HepG2 (cell line): Measurements from ENCODE around the gene GOLT1A. TPM values are rescaled to one million over a fixed set of nuclear protein-coding genes. Genes with fewer than 3 reads are reported as not detected.
A peak's percentile ranks its signal among the peaks of the same experiment; 100 is the strongest.

Source experiments
- BCL6 ChIP-seq: IDR thresholded peaks from 2 replicates; pipeline ENCODE4 v1.6.1; 2016; ENCODE audit warnings: missing genetic modification reagents, missing compliant biosample characterization
- FOXA3 ChIP-seq: IDR thresholded peaks from 2 replicates; pipeline ENCODE4 v1.6.1; 2016; ENCODE audit warnings: missing genetic modification reagents, missing compliant biosample characterization
- MAFF ChIP-seq: IDR thresholded peaks from 2 replicates; pipeline ENCODE4 v1.6.1; 2011; ENCODE audit warnings: low read depth, low read length, improper control_type of control experiment
- MBNL3 ChIP-seq: fragments of 250-450 bp; sonication (Bioruptor Pico); conservative IDR thresholded peaks from 2 replicates; pipeline ENCODE4 v1.8.0; 2022; ENCODE audit warnings: mild to moderate bottlenecking, inconsistent platforms
- MED1 ChIP-seq: sonication (generic); formaldehyde crosslinking; IDR thresholded peaks from 2 replicates; pipeline ENCODE4 v1.4.0; 2020; ENCODE audit warnings: missing genetic modification reagents
- NCOR1 ChIP-seq: fragments of 200-600 bp; sonication (generic); IDR thresholded peaks from 2 replicates; pipeline ENCODE4 v1.7.0; 2017; ENCODE audit warnings: antibody characterized with exemption, low read length, borderline replicate concordance
- TCF7 ChIP-seq: sonication (generic); IDR thresholded peaks from 2 replicates; pipeline ENCODE4 v1.6.1; 2016; ENCODE audit warnings: antibody characterized with exemption, low read depth
- WIZ ChIP-seq: sonication (generic); formaldehyde crosslinking; IDR thresholded peaks from 2 replicates; pipeline ENCODE4 v1.5.1; 2020; ENCODE audit warnings: mild to moderate bottlenecking, missing genetic modification reagents
- ZBTB21 ChIP-seq: sonication (generic); formaldehyde crosslinking; IDR thresholded peaks from 2 replicates; pipeline ENCODE4 v1.4.0; 2020; ENCODE audit warnings: missing genetic modification reagents
- ZFP82 ChIP-seq: sonication (generic); formaldehyde crosslinking; IDR thresholded peaks from 2 replicates; pipeline ENCODE4 v1.5.1; 2020; ENCODE audit warnings: mild to moderate bottlenecking, missing genetic modification reagents, borderline replicate concordance
- ZNF207 ChIP-seq: fragments of 450-650 bp; IDR thresholded peaks from 2 replicates; pipeline ENCODE4 v1.6.1; 2016; ENCODE audit warnings: antibody characterized with exemption, borderline replicate concordance
- ZNF235 ChIP-seq: sonication (generic); formaldehyde crosslinking; IDR thresholded peaks from 2 replicates; pipeline ENCODE4 v1.8.1; 2023; ENCODE audit warnings: mild to moderate bottlenecking, missing genetic modification reagents, borderline replicate concordance
- ZNF317 ChIP-seq: sonication (generic); formaldehyde crosslinking; IDR thresholded peaks from 2 replicates; pipeline ENCODE4 v1.5.0; 2020; ENCODE audit warnings: mild to moderate bottlenecking, missing genetic modification reagents
- ZNF614 ChIP-seq: IDR thresholded peaks from 2 replicates; pipeline ENCODE4 v1.6.1; 2018; ENCODE audit warnings: missing biosample characterization, missing genetic modification reagents, inconsistent platforms, borderline replicate concordance
- ZNF616 ChIP-seq: sonication (generic); formaldehyde crosslinking; IDR thresholded peaks from 2 replicates; pipeline ENCODE4 v1.5.0; 2020; ENCODE audit warnings: low read depth, mild to moderate bottlenecking, missing genetic modification reagents
- ZNF772 ChIP-seq: sonication (generic); formaldehyde crosslinking; IDR thresholded peaks from 2 replicates; pipeline ENCODE4 v1.5.0; 2020; ENCODE audit warnings: mild to moderate bottlenecking, missing genetic modification reagents
- ZSCAN29 ChIP-seq: sonication (generic); formaldehyde crosslinking; conservative IDR thresholded peaks from 2 replicates; pipeline ENCODE4 v1.4.0; 2020; ENCODE audit warnings: mild to moderate bottlenecking, missing genetic modification reagents
- polyA plus RNA-seq, 8 experiments: library from polyadenylated mRNA; depleted of rRNA in 3 of 8; stranded (reverse) in 7 of 8; unstranded in 1 of 8; fragments of >200 nt; fragmentation: Illumina TruSeq in 4 of 8; extraction: Trizol in 4 of 8; gene quantifications; 2 replicates each; pipeline versions ENCODE4 v1.2.1 to v1.2.3, GENCODE V29; 2011 to 2016; ENCODE audit warnings: low read depth in 4 of 8, missing spikeins in 1 of 8, mixed read lengths in 1 of 8; ENCODE audit not compliant: insufficient read depth in 1 of 8
- total RNA-seq, 5 experiments: library from RNA; depleted of rRNA; stranded (reverse); fragments of >200 nt; fragmentation: Illumina TruSeq; extraction: Trizol; gene quantifications; 2 replicates each; pipeline ENCODE4 v1.2.3, GENCODE V29; 2016; ENCODE audit warnings: low read depth in 1 of 5
- TF ChIP-seq, protein P1 (sequence below): sonication (generic); formaldehyde crosslinking; IDR thresholded peaks from 2 replicates; pipeline ENCODE4 v1.8.1; 2023; ENCODE audit warnings: mild to moderate bottlenecking, inconsistent platforms, moderate library complexity, missing genetic modification reagents, borderline replicate concordance
- TF ChIP-seq, protein P2 (sequence below): sonication (generic); formaldehyde crosslinking; IDR thresholded peaks from 2 replicates; pipeline ENCODE4 v1.9.0; 2021; ENCODE audit warnings: missing genetic modification reagents, mild to moderate bottlenecking, borderline replicate concordance
- TF ChIP-seq, protein P3 (sequence below): sonication (generic); formaldehyde crosslinking; IDR thresholded peaks from 2 replicates; pipeline ENCODE4 v1.4.0; 2020; ENCODE audit warnings: mild to moderate bottlenecking, missing genetic modification reagents
- TF ChIP-seq, protein P4 (sequence below): sonication (generic); formaldehyde crosslinking; conservative IDR thresholded peaks from 2 replicates; pipeline ENCODE4 v1.4.0; 2020; ENCODE audit warnings: missing genetic modification reagents
- TF ChIP-seq, protein P5 (sequence below): sonication (generic); formaldehyde crosslinking; IDR thresholded peaks from 2 replicates; pipeline ENCODE4 v1.4.0; 2020; ENCODE audit warnings: missing genetic modification reagents

GOLT1A gene
- total and polyA plus RNA-seq, 2 of the 13 experiments (the other 11 are each of a cell fraction or from before 2014, with no cell fraction given) = 25.8 to 28.0 TPM

DNA sequence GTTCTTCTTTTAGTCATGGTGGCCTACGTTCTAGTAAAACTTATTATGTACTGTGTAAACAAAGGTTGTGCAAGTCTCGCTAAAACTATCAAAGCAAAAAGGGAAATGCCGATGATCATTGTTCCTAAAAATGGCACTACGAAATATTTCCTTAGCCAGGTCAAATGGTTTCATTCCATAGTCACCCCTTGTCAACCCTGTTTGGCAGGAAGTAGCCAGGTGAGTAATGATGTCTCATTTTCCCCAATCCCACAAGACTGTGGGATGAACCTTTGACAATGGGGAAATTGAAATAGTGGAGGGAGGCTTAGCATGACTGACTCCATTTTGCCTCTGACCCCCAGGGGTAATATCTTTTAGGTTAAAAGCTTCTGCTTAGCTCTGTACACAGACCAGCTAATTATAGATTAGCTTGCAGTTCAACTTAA lies 42.0 kb downstream of the GOLT1A start (continued):
- TF ChIP-seq TCF7 = peak; percentile 80
- TF ChIP-seq, protein P1, sequence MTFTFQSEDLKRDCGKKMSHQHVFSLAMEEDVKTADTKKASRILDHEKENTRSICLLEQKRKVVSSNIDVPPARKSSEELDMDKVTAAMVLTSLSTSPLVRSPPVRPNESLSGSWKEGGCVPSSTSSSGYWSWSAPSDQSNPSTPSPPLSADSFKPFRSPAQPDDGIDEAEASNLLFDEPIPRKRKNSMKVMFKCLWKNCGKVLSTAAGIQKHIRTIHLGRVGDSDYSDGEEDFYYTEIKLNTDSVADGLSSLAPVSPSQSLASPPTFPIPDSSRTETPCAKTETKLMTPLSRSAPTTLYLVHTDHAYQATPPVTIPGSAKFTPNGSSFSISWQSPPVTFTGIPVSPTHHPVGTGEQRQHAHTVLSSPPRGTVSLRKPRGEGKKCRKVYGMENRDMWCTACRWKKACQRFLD = no peak
- TF ChIP-seq BCL6 (CRISPR knock-in tag) = peak; percentile 87
- TF ChIP-seq ZNF207 = no peak
- TF ChIP-seq FOXA3 (CRISPR knock-in tag) = peak; percentile 83
- peak; percentile 34; the same call in 1 of the 2 replicates for TF ChIP-seq NCOR1
- TF ChIP-seq, protein P2, sequence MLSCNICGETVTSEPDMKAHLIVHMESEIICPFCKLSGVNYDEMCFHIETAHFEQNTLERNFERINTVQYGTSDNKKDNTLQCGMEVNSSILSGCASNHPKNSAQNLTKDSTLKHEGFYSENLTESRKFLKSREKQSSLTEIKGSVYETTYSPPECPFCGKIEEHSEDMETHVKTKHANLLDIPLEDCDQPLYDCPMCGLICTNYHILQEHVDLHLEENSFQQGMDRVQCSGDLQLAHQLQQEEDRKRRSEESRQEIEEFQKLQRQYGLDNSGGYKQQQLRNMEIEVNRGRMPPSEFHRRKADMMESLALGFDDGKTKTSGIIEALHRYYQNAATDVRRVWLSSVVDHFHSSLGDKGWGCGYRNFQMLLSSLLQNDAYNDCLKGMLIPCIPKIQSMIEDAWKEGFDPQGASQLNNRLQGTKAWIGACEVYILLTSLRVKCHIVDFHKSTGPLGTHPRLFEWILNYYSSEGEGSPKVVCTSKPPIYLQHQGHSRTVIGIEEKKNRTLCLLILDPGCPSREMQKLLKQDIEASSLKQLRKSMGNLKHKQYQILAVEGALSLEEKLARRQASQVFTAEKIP (CRISPR knock-in tag) = no peak
- TF ChIP-seq MBNL3 = no peak
- TF ChIP-seq, protein P3, sequence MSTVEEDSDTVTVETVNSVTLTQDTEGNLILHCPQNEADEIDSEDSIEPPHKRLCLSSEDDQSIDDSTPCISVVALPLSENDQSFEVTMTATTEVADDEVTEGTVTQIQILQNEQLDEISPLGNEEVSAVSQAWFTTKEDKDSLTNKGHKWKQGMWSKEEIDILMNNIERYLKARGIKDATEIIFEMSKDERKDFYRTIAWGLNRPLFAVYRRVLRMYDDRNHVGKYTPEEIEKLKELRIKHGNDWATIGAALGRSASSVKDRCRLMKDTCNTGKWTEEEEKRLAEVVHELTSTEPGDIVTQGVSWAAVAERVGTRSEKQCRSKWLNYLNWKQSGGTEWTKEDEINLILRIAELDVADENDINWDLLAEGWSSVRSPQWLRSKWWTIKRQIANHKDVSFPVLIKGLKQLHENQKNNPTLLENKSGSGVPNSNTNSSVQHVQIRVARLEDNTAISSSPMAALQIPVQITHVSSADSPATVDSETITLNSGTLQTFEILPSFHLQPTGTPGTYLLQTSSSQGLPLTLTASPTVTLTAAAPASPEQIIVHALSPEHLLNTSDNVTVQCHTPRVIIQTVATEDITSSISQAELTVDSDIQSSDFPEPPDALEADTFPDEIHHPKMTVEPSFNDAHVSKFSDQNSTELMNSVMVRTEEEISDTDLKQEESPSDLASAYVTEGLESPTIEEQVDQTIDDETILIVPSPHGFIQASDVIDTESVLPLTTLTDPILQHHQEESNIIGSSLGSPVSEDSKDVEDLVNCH (CRISPR knock-in tag) = no peak
- no peak for TF ChIP-seq ZNF235 (CRISPR knock-in tag)
- TF ChIP-seq ZNF317 = 0 out of 2 replicates have a peak, but pooled peaks have one; percentile 33
- TF ChIP-seq ZSCAN29 = no peak
- no peak for TF ChIP-seq ZNF772 (CRISPR knock-in tag)
- no peak for TF ChIP-seq ZFP82 (CRISPR knock-in tag)
- no peak for TF ChIP-seq WIZ (CRISPR knock-in tag)
- TF ChIP-seq, protein P4, sequence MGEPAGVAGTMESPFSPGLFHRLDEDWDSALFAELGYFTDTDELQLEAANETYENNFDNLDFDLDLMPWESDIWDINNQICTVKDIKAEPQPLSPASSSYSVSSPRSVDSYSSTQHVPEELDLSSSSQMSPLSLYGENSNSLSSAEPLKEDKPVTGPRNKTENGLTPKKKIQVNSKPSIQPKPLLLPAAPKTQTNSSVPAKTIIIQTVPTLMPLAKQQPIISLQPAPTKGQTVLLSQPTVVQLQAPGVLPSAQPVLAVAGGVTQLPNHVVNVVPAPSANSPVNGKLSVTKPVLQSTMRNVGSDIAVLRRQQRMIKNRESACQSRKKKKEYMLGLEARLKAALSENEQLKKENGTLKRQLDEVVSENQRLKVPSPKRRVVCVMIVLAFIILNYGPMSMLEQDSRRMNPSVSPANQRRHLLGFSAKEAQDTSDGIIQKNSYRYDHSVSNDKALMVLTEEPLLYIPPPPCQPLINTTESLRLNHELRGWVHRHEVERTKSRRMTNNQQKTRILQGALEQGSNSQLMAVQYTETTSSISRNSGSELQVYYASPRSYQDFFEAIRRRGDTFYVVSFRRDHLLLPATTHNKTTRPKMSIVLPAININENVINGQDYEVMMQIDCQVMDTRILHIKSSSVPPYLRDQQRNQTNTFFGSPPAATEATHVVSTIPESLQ (CRISPR knock-in tag) = no peak
- peak; percentile 24; the same call in 1 of the 2 replicates for TF ChIP-seq MED1 (CRISPR knock-in tag)
- TF ChIP-seq ZNF616 (CRISPR knock-in tag) = no peak
- TF ChIP-seq MAFF = no peak
- no peak for TF ChIP-seq ZNF614 (CRISPR knock-in tag)
- TF ChIP-seq ZBTB21 (CRISPR knock-in tag) = no peak
- TF ChIP-seq, protein P5, sequence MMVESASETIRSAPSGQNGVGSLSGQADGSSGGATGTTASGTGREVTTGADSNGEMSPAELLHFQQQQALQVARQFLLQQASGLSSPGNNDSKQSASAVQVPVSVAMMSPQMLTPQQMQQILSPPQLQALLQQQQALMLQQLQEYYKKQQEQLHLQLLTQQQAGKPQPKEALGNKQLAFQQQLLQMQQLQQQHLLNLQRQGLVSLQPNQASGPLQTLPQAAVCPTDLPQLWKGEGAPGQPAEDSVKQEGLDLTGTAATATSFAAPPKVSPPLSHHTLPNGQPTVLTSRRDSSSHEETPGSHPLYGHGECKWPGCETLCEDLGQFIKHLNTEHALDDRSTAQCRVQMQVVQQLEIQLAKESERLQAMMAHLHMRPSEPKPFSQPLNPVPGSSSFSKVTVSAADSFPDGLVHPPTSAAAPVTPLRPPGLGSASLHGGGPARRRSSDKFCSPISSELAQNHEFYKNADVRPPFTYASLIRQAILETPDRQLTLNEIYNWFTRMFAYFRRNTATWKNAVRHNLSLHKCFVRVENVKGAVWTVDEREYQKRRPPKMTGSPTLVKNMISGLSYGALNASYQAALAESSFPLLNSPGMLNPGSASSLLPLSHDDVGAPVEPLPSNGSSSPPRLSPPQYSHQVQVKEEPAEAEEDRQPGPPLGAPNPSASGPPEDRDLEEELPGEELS (CRISPR knock-in tag) = no peak; the same call in 1 of the 2 replicates
